Muscle of back (tissue), 13 donors: ENCODE results near the gene PPIH. TPM values are rescaled to one million over a fixed set of nuclear protein-coding genes. Genes with fewer than 3 reads are reported as not detected.
"Not testable (repeated sequence)": the region's sequence is repeated elsewhere in the genome, so short reads cannot be mapped to it uniquely, and the experiment has no call there.

ENCODE experiments used
- DNase-seq, 3 donors: peaks; one replicate each; pipeline versions ENCODE4 v3.0.0 to v3.0.0-alpha.2; 2013
- long read RNA-seq, 9 donors: transcript quantifications; one replicate each; lab custom pipeline, GENCODE V29; 2026
- polyA plus RNA-seq, 10 donors: library from polyadenylated mRNA; unstranded; fragments of 120-200 nt; gene quantifications; one replicate each; pipeline ENCODE4 v1.2.1, GENCODE V29; 2013; ENCODE audit not compliant: insufficient read length in 10 of 10

PPIH gene
- polyA plus RNA-seq: 10 to 100 TPM; 32.3 to 45.1 (median 37.5) TPM
- long read RNA-seq, donor 1, transcript PPIH-201 (10 exons, 752 nt): major isoform, 12 of 17 reads
- long read RNA-seq, donor 1, partial matches to known transcripts: 5 of 17 reads
- long read RNA-seq, donor 1, other reads (novel, unspliced or antisense): 0 of 17 reads
- long read RNA-seq, donor 2, transcript PPIH-201 (10 exons, 752 nt): major isoform, 7 of 7 reads
- long read RNA-seq, donor 2, partial matches to known transcripts: 0 of 7 reads
- long read RNA-seq, donor 2, other reads (novel, unspliced or antisense): 0 of 7 reads
- long read RNA-seq, donor 3: 0 reads
- long read RNA-seq, donor 4, transcript PPIH-201 (10 exons, 752 nt): major isoform, 6 of 6 reads
- long read RNA-seq, donor 4, partial matches to known transcripts: 0 of 6 reads
- long read RNA-seq, donor 4, other reads (novel, unspliced or antisense): 0 of 6 reads
- long read RNA-seq, donor 5, partial matches to known transcripts: 0 of 4 reads
- long read RNA-seq, donor 5, other reads (novel, unspliced or antisense): 0 of 4 reads
- long read RNA-seq, donor 6, partial matches to known transcripts: 5 of 9 reads
- long read RNA-seq, donor 6, other reads (novel, unspliced or antisense): 0 of 9 reads
- long read RNA-seq, donor 7, transcript PPIH-201 (10 exons, 752 nt): major isoform, 7 of 7 reads
- long read RNA-seq, donor 7, partial matches to known transcripts: 0 of 7 reads
- long read RNA-seq, donor 7, other reads (novel, unspliced or antisense): 0 of 7 reads
- long read RNA-seq, donor 8, transcript PPIH-201 (10 exons, 752 nt): major isoform, 9 of 9 reads
- long read RNA-seq, donor 8, partial matches to known transcripts: 0 of 9 reads
- long read RNA-seq, donor 8, other reads (novel, unspliced or antisense): 0 of 9 reads
- long read RNA-seq, donor 9, partial matches to known transcripts: 0 of 1 reads
- long read RNA-seq, donor 9, other reads (novel, unspliced or antisense): 0 of 1 reads

DNA sequence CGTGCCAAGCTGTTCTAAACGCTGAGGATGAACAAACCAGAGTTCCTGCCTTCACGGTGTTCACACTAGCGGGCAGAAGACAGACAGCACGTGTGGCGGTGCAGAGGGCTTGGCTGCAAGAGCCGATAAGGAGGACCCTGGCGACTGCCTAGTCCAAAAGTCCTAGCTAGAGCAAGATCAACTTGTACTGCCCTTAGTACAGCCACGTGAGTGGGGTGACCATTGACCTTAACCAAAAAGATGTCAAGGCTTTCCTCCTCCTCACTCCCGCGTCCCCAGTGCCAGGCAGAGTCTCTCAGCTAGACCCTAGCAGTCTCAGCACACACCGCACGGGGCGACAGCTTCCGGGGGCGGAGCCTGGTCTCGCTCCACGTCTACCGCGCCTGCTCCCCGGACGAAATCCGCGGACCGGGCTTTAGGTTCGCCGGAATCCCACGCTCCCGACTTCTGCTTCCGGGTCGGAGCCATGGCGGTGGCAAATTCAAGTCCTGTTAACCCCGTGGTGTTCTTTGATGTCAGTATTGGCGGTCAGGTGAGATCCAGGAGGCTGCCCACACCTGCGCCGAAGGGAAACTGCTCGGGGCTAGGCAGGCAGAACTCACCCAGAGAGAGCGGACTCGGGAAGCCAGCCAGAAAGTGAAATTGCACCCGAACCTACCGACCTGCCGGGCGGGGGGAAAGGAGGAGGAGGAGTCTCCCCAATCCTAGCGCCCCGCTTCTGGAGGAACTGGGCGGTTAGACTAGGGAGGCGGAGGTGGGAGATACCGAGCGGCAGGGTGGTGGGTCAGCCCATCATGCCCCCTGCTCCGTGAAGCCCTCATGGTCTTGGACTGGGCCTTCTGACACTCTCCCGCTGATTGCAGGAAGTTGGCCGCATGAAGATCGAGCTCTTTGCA lies at the start of gene PPIH:
TSS of gene PPIH (plus strand) at position 443 of the 896 bp plus-strand sequence. CDS start at position 467, 24 bp downstream.
- peak; percentile 91 to 98 (median 96) for DNase-seq

DNA sequence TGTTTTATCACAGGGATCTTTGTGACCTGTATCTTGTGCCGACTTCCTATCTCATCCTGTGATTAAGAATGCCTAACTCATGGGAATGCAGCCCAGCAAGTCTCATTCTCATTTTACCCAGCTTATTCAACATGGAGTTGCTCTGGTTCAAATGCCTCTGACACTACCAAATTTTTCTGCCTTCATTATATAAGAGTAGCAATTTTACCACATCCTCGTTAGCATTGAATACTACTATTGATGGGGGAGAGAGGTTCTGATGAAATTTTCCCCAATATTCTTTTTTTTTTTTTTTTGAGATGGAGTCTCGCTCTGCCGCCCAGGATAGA lies 44.5 kb upstream of the PPIH start:
- DNase-seq: no peak

DNA sequence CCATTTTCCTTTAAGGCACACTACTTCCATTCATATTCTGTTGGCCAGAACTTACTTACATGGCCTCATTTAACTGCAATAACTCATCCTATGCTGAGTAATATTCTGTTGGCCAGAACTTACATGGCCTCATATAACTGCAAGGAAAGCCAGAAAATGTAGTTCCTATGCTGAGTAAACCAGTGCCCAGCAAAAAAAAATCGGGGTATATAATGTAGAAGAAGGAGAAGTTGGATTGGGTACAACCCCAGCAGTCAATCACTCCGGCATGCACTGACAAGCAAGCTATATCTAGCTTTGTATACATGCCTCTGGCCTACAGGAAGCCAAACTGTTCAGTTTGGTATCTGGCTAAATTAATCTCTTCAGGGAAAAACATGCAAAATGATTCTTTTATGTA lies 39.4 kb upstream of the PPIH start:
- DNase-seq: peak in 1 of 3 donors; percentile 15

DNA sequence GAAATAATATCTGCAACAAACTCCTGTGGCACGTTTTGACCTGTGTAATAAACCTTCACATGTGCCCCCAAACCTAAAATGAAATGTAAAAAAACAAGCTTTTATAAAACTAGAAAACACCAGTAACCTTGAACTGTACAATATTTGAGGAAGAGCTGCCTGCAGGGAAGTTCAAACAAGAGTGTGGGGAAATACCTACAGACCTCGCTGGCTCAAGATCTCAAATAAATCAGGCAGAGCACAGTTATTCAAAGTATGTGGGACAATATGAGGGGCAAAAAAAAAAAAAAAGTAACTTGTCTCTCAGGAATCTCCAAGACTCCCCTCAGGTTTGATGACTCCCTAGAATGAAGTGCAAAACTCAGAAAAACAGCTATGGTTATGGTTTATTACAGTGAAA lies 37.9 kb upstream of the PPIH start:
- DNase-seq: no peak

DNA sequence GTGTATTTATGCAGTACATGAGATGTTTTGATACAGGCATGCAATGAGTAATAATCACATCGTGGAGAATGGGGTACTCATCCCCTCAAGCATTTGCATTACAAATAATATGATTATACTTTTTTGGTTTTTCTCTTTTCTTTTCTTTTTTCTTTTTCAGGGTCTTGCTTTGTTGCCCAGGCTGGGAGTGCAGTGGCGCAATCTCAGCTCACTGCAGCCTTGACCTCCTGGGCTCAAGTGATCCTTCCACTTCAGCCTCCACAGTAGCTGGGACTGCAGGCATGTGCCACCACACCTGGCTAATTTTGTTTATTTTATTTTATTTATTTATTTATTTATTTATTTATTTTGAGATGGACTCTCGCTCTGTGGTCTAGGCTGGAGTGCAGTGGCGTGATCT lies 37.0 kb upstream of the PPIH start:
- not testable (repeated sequence) for DNase-seq

DNA sequence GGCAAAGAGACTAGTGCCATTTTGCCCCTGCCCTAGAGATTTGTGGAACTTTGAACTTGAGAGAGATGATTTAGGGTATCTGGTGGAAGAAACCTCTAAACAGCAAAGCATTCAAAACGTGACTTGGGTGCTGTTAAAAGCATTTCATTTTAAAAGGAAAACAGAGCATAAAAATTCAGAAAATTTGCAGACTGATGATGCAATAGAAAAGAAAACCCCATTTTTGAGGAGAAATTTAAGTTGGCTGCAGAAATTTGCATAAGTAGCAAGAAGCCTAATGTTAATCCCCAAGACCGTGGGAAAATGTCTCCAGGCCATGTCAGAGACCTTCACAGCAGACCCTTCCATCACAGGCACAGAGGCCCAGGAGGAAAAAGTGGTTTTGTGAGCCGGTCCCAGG lies 31.0 kb upstream of the PPIH start:
- not testable (repeated sequence) for DNase-seq

DNA sequence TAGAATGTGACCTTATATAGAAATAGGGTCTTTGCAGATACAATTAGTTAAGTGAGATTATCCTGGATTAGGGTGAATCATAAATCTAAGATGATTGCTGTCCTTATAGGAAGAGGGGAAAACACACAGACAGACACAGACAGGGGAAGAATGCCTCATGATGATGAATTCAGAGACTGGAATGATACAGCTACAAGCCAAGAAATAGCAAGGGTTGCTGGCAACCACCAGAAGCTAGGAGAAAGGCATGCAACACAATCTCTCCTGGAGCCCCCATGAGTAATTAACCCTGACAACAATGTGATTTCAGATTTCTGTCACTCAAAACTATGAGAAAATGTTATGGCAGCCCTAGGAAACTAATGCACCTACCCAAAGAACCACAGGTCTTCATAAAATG lies 19.1 kb upstream of the PPIH start:
- peak in 1 of 3 donors; percentile 1 for DNase-seq

DNA sequence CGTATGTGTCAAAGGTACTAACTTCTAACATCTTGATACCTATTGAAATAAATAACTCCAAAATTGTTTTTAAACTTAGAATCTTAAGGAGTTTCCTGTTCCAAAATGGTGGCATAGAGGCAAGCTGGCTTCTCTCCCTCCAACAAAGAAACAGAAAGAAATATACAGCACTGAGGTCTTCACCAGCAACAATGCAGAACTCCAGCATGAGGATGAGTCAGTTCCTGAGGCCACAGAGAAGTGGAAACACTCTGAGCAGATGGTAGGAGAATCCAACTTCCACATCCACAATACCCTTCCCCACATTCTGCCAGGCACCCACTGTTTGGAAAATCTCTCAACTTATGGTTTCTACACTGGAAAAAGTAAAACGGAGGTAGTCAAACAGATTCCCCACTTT lies 12.2 kb upstream of the PPIH start:
- DNase-seq: no peak

DNA sequence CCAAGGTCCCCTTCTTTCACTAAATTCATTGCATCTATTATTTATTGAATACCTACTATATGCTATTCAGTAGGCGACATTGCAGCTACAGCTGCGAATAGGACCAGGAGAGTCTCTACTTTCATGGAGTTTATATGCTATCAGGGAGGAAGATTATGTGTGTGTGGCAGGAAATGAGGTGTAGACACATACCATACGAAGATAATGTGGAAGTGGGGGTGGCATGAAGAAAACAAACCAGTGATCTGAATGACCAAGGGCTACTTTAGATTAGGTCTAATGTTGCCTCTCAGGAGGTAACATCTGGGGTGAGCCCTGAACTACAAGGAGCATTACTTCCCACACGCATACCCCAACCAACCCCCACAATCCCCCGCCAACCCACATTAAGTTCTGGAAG lies 1.0 kb upstream of the PPIH start:
- DNase-seq: no peak

DNA sequence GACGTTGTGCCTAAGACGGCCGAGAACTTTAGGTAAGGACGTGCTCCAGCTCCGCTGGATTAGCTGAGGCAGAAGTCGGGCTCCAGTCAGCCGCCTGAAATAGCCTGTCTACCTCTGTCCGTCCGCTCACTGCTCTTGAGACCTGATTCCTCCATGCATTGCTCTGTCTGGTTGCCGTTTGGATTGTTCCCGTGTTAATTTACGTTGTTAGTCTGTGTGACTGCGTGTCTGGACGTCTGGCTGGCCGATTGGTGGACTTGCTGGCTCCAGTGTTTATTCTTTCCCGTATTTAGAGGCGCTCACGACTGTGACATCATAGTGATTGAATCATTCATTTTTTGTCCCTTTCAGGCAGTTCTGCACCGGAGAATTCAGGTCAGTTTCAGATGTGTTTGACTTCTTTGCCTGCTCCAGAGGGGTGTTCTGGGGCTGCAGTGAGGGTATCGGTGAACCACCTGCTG lies 684 bp downstream of the PPIH start:
- no peak for DNase-seq

DNA sequence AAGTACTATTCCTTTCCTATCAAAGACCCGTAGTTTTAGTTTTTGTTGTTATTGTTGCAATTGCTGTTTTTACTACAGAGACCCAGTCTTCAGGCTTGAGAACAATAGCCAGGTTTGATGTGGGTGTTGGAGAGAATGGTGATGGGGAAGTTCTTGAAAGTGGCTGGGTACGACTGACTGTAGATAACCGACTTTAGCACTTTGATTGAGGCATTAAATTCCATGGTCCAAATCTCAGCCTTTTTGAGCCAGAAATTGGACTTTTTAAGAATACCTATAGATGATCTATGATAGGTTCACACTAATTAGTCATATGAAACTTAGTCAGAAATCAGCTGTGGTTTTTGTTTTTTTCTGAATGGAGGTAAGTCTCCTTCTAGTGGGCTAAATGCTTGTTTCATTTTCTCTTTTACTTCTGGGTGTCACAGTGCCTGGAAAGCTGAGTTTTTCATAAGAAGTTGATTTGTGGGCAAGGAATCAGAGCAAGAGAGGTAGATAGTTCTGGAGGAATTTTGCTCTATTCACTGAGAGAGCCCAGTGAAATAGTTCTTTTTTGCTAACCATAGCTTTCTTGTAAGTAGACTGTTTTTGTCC lies 2.8 kb downstream of the PPIH start:
- no peak for DNase-seq

DNA sequence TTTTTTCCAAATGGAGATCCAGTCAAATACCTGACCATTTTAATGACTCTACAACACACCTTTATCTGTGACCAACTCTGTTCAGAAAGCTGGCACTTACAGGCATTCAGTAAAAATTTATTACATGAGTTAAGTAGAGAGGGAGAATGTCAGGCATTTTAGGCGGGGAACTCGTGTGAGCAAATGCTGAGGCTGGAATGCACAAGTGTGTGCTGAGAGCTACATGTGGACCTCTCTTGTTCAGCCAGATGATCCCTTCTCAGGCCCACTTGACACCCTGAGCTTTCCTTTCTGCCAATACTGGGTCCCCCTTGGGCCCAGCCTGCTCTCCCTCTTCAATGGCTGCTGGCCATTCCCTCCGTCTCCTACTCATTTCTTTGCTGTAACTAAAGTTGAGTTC lies 11.7 kb downstream of the PPIH start:
- peak in 1 of 3 donors; percentile 9 for DNase-seq

DNA sequence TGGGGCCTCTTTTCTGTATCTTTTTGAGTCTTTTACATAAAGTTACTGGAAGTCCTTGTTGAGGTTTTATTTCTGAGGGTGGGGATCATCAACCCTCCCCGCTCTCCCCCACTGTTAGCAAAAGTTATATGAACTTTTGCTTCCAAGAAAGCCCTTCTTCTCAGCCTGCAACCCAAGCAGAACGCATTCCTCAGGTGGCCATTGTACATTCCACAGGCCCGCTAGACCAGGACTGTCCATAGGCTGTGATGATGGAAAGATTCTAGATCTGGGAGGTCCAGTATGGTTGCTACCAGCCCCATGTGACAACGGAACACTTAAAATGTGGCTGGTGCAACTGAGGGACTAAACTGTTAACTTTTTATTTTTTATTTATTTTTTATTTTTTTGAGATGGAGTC lies 12.2 kb downstream of the PPIH start:
- DNase-seq: no peak

DNA sequence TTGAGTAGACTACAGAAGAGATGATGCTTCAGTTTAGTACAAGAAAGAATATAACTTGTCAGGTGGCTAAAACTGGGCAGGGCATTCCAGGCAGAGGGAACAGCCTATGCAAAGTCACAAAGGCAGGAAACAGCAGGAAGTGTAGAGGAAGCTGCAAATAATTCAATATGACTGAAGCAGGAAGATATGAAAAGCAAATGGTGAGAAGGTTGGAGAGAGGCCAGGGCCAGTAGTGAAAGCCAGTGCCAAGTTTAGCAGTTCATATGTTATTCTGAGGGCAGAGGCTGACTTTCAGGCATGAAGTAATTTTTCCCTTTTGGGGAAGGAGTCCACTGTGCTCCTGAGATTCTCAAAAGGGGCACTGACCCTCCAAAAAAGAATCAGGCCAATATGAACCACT lies 16.0 kb downstream of the PPIH start:
- peak in 1 of 3 donors; percentile 10 for DNase-seq

DNA sequence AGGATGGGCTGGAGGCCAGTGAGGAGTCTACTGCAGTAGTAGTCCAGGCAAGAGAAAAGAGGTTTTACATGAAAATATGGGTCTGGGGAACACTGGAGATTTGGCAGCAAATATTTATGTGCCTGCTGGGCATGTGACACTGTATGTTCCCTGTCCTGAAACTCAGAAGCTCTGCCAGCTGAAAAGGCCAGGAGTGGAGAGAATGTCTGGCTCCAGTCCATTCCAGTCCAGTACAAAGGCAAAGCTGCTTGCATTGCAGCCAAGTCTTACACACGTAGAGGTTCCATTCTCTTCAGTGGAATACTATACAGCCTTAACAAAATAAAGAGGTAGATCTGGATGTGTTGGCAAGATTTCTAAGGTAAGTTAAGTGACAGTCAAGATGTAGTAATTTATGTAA lies 16.5 kb downstream of the PPIH start:
- DNase-seq: no peak

DNA sequence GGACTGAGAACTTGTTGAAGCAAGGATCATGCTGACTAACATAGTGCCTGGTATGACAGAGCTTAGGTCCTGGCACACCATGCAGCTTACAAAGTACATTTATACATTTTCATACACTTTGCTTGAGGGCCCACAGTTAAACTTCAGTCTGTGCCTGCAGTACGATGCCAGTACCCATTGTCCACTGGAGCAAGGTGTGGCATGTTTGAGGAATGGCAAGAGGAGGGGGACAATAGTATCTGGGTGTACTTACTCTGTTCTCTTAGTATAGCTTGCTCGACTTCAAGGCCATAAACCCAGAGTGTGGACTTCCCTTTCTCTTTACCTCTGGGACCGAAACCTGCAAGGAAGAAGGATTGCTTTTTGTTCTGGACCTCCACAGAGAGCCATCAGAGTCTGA lies 17.2 kb downstream of the PPIH start:
- no peak for DNase-seq

DNA sequence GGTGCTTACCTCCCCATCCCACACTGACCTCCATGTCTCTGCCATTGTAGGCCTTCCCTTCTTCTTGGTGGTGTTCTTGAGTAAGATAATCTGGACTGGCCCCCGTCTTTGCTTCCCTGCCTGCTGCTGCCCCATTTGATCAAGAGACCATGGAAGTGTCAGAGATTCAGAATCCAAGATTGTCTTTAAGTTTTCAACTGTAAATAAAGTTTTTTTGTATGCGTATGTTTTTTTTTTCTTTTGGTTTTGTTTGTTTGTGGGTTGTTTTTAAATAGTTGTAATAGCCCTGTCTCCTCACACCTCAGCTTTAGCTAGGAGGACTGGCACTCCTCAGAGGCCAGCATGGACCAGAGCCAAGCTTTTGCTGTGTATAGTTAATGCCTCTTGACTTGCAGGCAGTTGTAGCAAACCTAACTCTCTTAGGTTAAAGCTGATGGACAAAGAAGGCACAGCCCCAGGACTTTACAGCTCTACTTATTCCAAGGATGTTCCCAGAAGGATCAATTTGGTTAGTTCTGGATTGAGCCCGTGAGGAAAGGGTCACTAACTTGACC lies 18.4 kb downstream of the PPIH start:
- DNase-seq: no peak

DNA sequence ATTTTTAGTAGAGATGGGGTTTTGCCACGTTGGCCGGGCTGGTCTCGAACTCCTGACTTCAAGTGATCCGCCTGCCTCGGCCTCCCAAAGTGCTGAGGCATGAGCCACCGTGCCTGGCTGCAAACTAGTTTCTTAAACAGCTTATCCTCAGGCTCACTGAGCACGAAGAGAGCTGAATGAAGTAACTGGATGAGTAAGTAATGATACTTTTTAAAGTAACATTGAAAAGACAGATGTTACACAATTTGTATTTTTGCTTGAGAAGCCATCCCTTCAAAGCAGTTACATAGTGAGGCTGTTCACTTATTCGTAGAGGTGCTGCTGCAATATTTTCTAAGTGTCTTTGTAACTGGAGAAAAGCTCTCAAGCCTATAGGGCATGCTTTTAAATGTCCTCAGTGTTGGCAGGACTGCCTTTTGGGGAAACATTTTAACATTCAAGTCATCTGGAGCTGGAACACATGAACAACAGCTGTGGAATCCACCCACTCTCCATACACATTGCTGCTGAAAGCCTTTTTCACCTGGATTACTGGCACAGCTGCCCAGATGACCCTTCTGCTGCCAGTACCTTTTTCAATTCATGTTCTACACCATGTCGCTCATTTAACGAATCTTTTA lies 21.3 kb downstream of the PPIH start:
- DNase-seq: peak in 1 of 3 donors; percentile 20

DNA sequence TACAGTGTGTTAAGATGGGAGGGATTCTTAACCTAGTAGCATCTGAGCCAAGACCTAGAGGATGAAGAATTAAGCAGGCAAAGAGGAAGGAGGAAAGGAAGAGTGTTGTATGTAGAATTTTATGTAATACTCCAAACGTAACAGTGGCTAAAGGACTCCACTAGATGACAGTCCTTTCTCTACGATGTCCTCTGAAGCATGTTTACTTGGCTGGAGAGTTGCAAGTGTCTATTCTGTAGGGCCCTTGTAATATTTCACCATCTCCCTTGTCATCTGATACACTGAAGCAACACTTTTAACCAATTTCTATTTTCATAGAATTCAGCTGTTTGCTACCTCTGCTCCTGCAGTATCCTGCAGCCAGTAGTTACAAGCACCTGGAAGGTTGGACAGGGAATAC lies 21.8 kb downstream of the PPIH start:
- no peak for DNase-seq

DNA sequence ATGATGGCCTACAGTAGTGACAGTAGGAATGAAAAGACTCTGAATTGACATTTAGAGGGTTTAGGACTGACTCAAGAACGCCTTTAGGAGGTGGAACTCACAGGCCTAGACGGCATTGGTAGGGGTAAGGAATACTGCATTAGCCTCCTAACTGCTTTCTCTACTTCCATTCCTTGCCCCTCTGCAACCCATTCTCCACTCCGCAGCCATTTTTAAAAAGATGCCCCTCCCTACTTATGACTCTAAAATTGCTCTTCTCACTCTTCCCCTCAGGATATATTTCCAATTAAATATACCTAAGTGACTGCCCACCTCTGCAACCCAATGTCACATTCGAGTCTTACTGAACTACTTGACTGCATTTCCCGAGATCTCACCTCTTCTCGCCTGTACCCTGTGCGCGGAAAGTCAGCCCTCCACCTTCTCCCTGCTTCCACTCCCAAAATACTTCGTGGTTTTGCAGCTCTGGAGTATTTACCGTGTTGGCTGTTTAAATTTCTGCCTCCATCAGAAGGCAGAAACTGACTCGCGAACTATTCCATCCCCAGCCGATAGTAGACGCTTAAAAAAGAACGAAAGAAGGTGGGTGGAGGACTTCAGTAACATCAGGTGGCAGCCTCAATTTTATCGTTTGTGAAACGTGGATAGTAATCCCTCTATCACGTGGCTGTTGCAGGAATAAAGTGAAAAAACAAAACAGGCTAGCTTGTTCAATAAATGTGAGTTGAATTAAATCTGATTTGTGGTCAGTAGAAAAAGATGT lies 22.9 kb downstream of the PPIH start:
- peak in 1 of 3 donors; percentile 26 for DNase-seq
